Right lobe of liver (tissue), 4 donors: ENCODE results near the gene HSPA1A.
"Not testable (repeated sequence)": the region's sequence is repeated elsewhere in the genome, so short reads cannot be mapped to it uniquely, and the experiment has no call there.

Experiments used
- CTCF ChIP-seq, 4 donors: fragments of 200-600 bp in 3 of 4; fragments of 450-650 bp in 1 of 4; IDR thresholded peaks; one replicate each; pipeline versions ENCODE4 v1.5.1 to v1.8.0; 2016 to 2022; ENCODE audit warnings: antibody characterized with exemption in 4 of 4, mild to moderate bottlenecking in 2 of 4
- POLR2A ChIP-seq: fragments of 450-650 bp; IDR thresholded peaks from one replicate; pipeline ENCODE4 v1.6.1; 2017; ENCODE audit warnings: antibody characterized with exemption, mild to moderate bottlenecking
- donor health status: DM: no; HTN: no; CAD: no.
- donor health status: DM: no; HTN: no; CAD: no.
- donor health status: DM: no; HTN: yes; CAD: no.

GRCh38 chr6:31838114-31838553 lies 22.8 kb downstream of the HSPA1A start:
- not testable (repeated sequence) for TF ChIP-seq CTCF (IDR thresholded peaks at IDR 0.05); POLR2A
